Muscle layer of duodenum (tissue), 2 donors: Measurements from ENCODE around the gene ZNF778.
"Not testable (repeated sequence)": the region's sequence is repeated elsewhere in the genome, so short reads cannot be mapped to it uniquely, and the experiment has no call there.

Source experiments
- H3K27ac ChIP-seq: one replicate; pipeline ENCODE4 v1.7.0; 2013; ENCODE audit warnings: mild to moderate bottlenecking, low read length
- H3K27me3 ChIP-seq: one replicate; pipeline ENCODE4 v1.7.0; 2013; ENCODE audit warnings: low read depth, mild to moderate bottlenecking, control low read depth, low read length
- H3K36me3 ChIP-seq, 2 donors: one replicate each; pipeline ENCODE4 v1.7.0; 2013; ENCODE audit warnings: low read length in 2 of 2, control low read depth in 1 of 2, mild to moderate bottlenecking in 1 of 2; ENCODE audit not compliant: insufficient read depth in 2 of 2, control insufficient read depth in 1 of 2
- H3K4me1 ChIP-seq, 2 donors: one replicate each; pipeline ENCODE4 v1.7.0; 2013; ENCODE audit warnings: low read length in 2 of 2, mild to moderate bottlenecking in 2 of 2, control low read depth in 1 of 2, moderate library complexity in 1 of 2; ENCODE audit not compliant: insufficient read depth in 2 of 2, control insufficient read depth in 1 of 2
- H3K4me3 ChIP-seq, 2 donors: one replicate each; pipeline ENCODE4 v1.7.0; 2013; ENCODE audit warnings: low read length in 2 of 2, low read depth in 1 of 2, mild to moderate bottlenecking in 1 of 2
- H3K9me3 ChIP-seq, 2 donors: one replicate each; pipeline ENCODE4 v1.7.0; 2013; ENCODE audit warnings: low read length in 2 of 2, control low read depth in 1 of 2, mild to moderate bottlenecking in 1 of 2; ENCODE audit not compliant: control insufficient read depth in 1 of 2
- donor health status: healthy.

ZNF778 gene

DNA sequence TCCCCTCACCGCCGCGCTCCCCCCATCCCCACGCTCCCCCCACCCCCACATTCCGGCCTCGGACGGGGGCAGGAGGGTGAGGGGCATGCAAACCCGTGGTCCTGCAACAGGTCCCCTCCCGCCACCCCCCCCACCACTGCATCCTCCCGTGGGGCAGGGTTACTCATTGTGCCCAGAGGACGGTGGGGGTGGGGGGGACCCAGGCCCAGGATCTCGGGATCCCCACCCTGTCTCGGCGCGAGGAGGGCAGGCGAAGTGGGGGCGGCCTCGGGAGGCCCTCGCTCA, 25.7 kb upstream of the ZNF778 start:
- Histone ChIP-seq H3K27ac (no peak overlapping the region), H3K27me3 (no peaks in the 10 kb centered on the region), H3K4me1 (peaks cover 0 to 7% of the 10 kb centered on the region in 2 donors), H3K36me3 (no peaks in the 10 kb centered on the region), H3K4me3 (peak overlapping the region in 1 of 2 donors; percentile 60), H3K9me3 (no peaks in the 10 kb centered on the region)

GRCh38 chr16:89192186-89192955, 25.1 kb upstream of the ZNF778 start:
- H3K36me3 ChIP-seq, H3K9me3 ChIP-seq, H3K27ac ChIP-seq, H3K27me3 ChIP-seq, H3K4me1 ChIP-seq: not testable (repeated sequence)
- peak overlapping the region in 1 of 2 donors; percentile 60 for H3K4me3 ChIP-seq

DNA sequence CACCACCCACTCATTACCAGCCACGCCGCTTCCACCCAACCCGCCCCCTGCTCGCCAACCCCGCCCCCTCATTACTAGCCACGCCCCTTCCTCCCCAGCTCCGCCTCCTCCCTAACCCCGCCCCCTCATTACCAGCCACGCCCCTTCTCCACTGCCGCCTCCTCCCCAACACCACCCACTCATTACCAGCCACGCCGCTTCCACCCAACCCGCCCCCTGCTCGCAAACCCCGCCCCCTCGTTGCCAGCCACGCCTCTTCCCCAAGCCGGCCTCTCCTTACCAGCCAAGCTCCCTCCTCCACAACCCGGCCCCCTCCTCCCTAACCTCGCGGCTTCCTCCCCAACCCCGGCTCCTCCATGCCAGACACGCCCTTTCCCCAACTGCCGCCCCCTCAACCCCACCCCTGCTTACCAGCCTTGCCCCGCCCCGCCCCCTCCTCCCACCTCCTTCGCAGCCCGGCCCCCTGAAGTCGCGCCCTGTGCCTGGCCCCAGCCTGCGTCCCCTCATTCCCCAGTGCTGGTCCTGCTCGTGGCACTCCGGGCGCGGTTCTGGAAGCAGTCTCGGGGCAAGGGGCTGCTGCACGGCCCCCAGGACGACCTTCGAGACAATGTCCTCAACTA, 24.4 kb upstream of the ZNF778 start:
- no peaks in the 10 kb centered on the region for H3K9me3 ChIP-seq
- H3K36me3 ChIP-seq = no peaks in the 10 kb centered on the region
- H3K27me3 ChIP-seq = no peaks in the 10 kb centered on the region
- H3K4me3 ChIP-seq = no peak overlapping the region
- no peak overlapping the region for H3K27ac ChIP-seq
- H3K4me1 ChIP-seq = peaks cover 0 to 7% of the 10 kb centered on the region in 2 donors

GRCh38 chr16:89193576-89194293, 23.8 kb upstream of the ZNF778 start:
- H3K4me1 ChIP-seq = peaks cover 0 to 7% of the 10 kb centered on the region in 2 donors
- H3K36me3 ChIP-seq = no peaks in the 10 kb centered on the region
- H3K27me3 ChIP-seq = no peaks in the 10 kb centered on the region
- no peaks in the 10 kb centered on the region for H3K9me3 ChIP-seq
- H3K4me3 ChIP-seq = no peak overlapping the region
- no peak overlapping the region for H3K27ac ChIP-seq

- peaks cover 3% of the 10 kb centered on the region for H3K27me3 ChIP-seq
- no peak overlapping the region for H3K27ac ChIP-seq
- H3K4me3 ChIP-seq = no peak overlapping the region
- H3K9me3 ChIP-seq = no peaks in the 10 kb centered on the region
- peaks cover 0 to 7% of the 10 kb centered on the region in 2 donors for H3K4me1 ChIP-seq
- no peaks in the 10 kb centered on the region for H3K36me3 ChIP-seq
These were observed 22.9 kb upstream of the ZNF778 start for GRCh38 chr16:89194340-89195311.

DNA sequence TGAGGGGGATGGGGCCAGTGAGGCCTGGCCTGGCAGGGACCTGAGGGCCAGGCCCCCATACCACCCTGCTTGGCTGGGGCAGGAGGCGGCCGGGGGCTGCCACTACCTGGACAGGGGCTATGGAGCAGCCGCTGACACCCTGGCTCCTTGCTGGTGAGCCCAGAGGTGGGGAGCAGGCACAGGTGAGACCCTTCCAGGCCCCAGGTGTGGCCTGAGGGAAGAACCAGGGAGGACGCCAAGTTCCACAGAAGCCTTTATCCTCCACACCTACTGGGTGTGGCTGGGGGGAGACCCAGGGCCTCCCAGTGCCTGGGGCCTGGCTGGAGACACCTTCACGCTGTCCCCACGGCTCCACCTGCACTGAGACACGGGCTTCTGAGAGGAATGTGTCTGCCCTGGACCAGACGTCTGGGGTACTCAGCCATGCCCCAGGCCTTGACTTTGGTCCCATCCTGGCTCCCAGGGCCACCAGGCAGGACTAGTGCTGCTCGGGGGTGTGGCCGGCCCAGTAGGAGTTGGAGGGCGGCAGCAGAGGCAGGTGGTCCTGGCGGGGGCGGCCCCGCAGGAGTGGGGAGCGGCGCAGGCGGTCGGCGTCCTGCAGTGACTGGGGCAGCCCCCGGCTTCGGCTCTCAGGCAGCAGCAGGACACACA, 21.9 kb upstream of the ZNF778 start:
- H3K27me3 ChIP-seq = peaks cover 13% of the 10 kb centered on the region
- no peaks in the 10 kb centered on the region for H3K36me3 ChIP-seq
- no peak overlapping the region for H3K4me3 ChIP-seq
- H3K9me3 ChIP-seq = no peaks in the 10 kb centered on the region
- no peak overlapping the region for H3K27ac ChIP-seq
- H3K4me1 ChIP-seq = peaks cover 0 to 14% of the 10 kb centered on the region in 2 donors

GRCh38 chr16:89197033-89197632, 20.4 kb upstream of the ZNF778 start:
- peaks cover 16% of the 10 kb centered on the region for H3K27me3 ChIP-seq
- H3K4me3 ChIP-seq = no peak overlapping the region
- H3K27ac ChIP-seq = no peak overlapping the region
- peaks cover 0 to 16% of the 10 kb centered on the region in 2 donors for H3K4me1 ChIP-seq
- no peaks in the 10 kb centered on the region for H3K9me3 ChIP-seq
- no peaks in the 10 kb centered on the region for H3K36me3 ChIP-seq

DNA sequence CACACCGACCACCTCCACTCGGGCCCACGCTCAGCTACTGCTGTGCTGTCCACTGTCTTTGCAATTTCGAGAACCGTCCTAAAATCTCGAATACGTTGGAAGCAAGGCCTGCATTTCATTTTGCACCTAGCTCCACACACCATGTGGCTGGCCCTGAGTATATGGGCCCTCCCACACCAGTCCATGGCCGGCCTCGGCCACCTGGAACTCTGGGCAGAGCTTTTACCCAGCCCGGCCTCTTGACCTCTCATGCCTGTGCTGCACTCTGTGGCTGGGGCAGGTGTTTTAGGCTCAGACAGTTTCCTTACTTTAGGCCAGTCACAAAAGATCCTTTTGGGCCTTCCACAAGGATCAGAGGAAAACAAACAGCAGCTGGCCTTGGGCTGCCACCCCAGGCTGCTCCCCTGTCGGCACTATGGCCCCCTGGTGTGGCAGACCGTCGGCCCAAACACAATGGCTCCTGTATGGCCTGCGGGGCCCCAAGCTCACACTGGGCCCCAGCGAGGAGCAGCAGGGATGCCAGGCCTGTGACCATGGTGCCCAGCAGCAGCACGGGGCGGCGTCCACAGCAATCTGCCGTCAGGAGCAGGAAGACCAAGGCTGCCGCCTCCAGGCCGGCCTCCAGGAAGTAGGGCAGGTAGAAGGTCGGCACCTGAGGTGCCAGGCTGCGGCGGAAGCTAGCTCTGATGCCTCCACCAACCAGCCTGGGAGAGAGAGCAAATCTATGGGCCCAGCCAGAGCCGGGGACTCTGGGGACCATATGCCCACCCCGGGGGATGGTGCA, 19.7 kb upstream of the ZNF778 start:
- peaks cover 22% of the 10 kb centered on the region for H3K27me3 ChIP-seq

DNA sequence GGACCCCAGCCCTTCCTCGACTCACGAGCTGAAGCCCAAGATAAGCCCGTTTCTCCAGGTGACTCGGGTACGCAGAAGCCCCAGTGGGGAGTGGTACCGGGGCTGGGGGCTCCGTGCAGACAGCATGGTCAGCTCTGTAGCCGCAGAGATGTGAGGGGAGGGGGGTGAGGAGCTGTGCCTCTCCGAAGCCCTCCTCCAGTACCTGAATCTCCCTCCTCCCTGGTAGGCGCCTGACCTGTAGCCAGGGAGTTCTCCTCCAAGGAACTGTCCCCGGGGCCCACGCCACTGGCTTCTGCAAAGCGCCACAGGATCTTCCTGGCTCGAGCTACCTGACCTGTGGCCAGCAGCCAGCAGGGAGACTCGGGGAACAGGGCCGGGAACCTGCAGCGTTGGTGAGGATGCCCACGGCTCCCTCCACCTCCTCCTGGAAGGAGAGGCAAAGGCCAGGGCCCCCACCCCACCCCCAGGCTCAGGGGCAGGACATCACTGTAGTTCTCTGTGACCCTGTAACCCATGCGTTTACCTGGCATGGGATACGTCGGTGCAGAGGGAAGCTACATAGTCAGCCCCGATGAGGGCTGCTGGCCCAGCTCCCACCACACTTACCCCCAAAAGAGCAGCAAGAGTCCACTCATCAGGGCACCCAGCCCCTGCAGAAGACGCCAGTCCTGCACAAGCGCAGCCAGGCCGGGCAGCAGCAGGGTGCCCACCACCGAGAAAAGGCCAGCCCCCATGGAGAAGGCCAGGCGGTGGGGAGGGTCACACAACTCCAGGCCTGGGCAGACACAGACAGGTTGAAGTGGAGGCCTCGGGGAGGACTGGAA, 18.9 kb upstream of the ZNF778 start:
- peaks cover 0 to 6% of the 10 kb centered on the region in 2 donors for H3K9me3 ChIP-seq
- no peak overlapping the region for H3K4me3 ChIP-seq
- no peak overlapping the region for H3K27ac ChIP-seq
- no peaks in the 10 kb centered on the region for H3K36me3 ChIP-seq
- H3K4me1 ChIP-seq = peaks cover 0 to 15% of the 10 kb centered on the region in 2 donors
- H3K27me3 ChIP-seq = peaks cover 28% of the 10 kb centered on the region

More for the DNA sequence above, 19.7 kb upstream of the ZNF778 start:
- Histone ChIP-seq H3K36me3 (no peaks in the 10 kb centered on the region), H3K27ac (no peak overlapping the region), H3K4me1 (peaks cover 0 to 15% of the 10 kb centered on the region in 2 donors), H3K4me3 (no peak overlapping the region), H3K9me3 (peaks cover 0 to 4% of the 10 kb centered on the region in 2 donors)
